Amygdala (tissue), 56 donors: ENCODE data around the gene GOLGA6L6.
"Not testable (repeated sequence)": the region's sequence is repeated elsewhere in the genome, so short reads cannot be mapped to it uniquely, and the experiment has no call there.

Source experiments
- DNase-seq, 56 donors: peaks; one replicate each; lab custom pipeline; 2025; lab: John Stamatoyannopoulos, UW

GOLGA6L6 gene, protein sequence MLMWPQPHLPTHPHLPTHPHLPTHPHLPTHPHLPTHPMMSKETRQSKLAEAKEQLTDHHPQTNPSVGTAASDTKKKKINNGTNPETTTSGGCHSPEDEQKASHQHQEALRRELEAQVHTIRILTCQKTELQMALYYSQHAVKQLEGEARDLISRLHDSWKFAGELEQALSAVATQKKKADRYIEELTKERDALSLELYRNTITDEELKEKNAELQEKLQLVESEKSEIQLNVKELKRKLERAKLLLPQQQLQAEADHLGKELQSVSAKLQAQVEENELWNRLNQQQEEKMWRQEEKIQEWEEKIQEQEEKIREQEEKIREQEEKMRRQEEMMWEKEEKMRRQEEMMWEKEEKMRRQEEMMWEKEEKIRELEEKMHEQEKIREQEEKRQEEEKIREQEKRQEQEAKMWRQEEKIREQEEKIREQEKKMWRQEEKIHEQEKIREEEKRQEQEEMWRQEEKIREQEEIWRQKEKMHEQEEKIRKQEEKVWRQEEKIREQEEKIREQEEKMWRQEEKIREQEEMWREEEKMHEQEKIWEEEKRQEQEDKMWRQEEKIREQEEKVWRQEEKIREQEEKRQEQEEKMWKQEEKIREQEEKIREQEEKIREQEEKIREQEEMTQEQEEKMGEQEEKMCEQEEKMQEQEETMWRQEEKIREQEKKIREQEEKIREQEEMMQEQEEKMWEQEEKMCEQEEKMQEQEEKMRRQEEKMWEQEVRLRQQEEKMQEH

GRCh38 chr15:20541700-20542099 lies at the start of gene GOLGA6L6:
Gene GOLGA6L6, minus strand, starts transcription at chr15:20541800. Its CDS starts 91 bp downstream, at chr15:20541709.
- DNase-seq, result not testable (repeated sequence)

DNA sequence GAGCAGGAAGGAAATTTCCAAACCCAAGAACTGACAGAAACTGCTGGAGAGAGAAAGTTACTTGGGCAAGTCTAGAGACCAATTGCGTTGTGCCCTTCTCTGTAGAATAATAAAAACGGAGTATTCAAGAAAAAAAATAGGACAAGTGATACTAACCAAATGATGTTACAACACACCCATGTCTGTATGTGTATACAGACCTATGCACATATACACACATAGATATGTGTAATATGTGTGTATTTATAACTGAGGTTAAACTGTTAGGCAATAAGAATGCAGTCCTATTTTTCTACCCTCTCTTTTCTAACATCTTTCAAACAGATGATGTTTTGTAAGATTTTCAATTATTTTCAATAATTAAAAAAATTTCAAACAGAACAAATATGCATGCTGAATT lies 48.5 kb upstream of the GOLGA6L6 start:
- DNase-seq, result not testable (repeated sequence)

DNA sequence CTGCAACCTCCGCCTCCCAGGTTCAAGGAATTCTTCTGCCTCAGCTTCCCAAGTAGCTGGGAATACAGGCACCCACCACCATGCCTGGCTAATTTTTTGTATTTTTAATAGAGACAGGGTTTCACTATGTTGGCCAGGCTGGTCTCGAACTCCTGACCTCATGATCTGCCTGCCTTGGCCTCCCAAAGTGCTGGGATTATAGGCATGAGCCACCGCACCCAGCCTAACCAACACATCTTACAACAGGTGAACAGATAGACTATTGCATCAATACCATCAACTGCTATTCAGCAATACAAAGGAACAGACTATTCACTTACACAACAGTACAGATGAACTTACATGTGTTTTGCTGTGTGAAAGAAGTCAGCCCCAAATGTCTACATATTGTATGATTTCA lies 45.2 kb upstream of the GOLGA6L6 start:
- not testable (repeated sequence) for DNase-seq

- not testable (repeated sequence) for DNase-seq
Measured at GRCh38 chr15:20582726-20583115, 41.1 kb upstream of the GOLGA6L6 start.

- not testable (repeated sequence) for DNase-seq
Measured at GRCh38 chr15:20582109-20582725, 40.6 kb upstream of the GOLGA6L6 start.

DNA sequence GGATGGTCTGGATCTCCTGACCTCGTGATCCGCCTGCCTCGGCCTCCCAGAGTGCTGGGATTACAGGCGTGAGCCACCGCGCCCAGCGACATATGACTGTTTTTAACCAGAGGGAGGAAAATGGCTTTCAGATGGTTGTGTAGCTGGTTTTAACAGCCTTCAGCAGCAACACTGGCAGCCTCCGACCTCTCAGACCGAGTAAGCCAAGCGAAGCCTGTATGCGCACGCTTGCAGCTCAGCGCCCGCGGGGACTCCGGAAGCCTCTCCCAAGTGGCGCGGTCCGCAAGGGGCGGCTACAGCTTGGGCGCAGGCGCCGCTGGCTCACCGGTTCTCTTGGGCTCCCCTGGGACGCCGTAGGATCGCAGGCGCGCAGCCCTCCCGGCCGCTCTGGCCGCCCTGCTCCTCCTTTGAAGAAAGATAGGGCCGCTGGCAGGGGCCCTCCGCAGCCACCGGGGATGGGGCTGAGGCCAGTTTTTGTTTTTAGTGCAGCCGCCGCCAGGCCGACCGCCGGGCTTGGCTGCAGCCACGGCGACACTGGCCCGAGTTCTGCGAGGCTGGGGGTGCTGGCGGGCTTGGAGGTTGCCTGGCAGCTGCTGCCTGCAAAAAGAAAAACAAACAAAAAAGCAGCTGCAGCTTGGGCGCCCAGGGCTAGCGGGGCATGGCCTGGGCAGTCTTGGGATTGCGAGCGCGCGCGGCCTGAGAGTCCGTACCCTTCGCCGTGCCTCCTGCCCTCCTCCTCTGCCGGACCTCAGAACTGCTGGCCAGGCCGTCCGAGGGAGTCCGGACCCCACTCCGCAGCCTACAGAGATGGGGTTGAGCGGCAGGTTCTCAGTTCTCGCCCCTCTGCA lies 39.9 kb upstream of the GOLGA6L6 start:
- DNase-seq, result not testable (repeated sequence)

DNA sequence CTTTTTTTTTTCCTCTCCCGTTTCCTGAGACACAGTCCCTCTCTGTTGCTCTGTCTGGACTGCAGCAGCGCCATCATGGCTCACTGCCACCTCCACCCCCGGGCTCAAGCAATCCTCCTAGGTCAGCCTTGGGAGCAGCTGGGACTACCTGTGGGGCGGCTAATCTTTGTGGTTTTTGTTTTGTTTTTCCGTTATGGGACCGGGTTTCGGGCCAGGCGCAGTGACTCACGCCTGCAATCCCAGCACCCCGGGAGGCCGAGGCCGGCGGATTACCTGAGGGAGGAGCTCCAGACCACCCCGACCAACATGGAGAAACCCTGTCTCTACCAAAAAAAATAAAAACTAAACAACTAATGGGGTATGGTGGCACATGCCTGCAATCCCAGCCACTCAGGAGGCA lies 38.1 kb upstream of the GOLGA6L6 start:
- not testable (repeated sequence) for DNase-seq

- not testable (repeated sequence) for DNase-seq
Measured at GRCh38 chr15:20551289-20551688, 9.7 kb upstream of the GOLGA6L6 start.

DNA sequence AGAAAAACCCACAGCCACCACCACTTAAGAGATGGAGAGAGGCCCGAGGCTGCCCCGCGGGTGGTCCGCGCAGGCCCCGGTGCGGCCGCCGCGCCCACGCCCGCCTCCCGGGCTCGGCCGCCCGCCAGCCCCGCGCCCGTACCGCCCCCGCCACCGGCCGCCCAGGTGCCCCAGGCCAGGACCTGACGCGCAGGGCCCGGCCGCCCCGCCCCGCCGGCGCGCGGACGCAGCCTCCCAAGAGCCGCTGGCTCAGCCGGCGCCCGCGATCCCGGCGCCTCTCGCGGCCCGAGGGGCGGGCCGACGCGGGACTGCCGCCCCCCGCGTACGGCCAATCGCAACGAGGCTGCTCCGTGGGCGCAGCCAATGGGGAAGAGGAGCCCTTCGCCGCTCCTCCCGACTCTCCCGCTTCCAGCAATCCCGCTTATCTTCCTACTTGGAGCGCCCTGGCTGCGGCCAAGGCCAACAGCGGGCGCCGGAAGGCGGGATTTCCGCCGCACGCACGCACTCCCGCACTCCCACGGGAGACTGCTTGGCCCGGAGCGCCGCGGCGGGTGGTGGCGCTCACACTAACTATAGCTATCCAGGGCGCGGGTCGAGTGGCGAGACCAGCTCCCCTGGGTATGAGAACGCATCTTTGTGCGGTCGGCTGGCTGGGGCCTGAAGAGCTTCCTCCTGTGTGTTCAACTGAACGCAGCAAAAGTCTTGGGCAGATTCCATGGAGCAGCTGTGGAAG lies 35.5 kb downstream of the GOLGA6L6 start:
- DNase-seq, result not testable (repeated sequence)

DNA sequence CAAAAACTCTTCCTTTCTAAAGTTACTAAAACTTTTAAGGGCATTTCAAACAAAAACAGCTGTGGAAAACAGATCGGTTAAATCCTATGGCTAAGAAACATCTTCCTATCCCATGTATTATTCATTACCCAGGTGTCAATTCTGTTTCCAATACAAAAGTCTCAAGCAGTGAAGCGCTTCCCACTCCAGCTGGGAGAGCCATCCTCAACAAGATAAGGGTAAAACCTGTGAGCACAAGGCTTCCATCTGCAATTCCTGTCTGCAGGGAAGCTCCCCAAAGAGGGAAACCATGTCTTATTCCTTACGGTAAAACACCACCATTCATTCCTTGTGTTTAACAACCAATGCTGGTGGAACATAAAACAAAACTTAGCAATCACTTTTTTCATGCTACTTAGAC lies 38.8 kb downstream of the GOLGA6L6 start:
- DNase-seq, result not testable (repeated sequence)

DNA sequence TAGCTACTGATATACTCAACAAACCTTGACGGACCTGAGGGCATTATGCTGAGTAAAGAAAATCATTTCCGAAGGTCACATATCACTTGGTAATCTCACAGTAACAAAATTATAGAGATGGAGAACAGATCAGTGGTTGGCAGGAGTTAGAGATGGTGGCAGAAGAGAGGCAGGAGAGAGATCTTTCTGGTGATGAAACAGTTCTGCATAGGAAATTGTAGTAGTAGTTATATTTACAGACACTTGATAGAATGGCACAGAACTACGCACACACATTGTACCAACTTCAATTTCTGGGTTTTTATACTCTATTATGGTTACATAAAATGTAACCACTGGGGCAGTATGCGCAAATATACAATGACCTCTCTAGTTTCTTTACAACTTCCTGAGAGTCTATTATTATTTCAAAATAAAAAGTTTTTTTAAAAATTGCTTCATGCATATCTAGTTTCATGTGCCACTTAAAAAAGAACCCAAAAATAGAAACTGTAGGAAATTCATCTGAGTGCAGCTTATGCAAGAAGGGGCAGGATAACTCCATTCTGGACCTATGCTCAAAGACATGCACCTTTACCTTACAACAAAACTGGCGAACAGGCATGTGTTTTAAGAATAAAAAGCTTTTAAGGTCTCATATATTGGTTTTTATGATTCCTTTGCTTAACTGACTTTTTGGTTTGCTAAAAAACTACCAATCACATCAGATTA lies 39.9 kb downstream of the GOLGA6L6 start:
- DNase-seq, result not testable (repeated sequence)

DNA sequence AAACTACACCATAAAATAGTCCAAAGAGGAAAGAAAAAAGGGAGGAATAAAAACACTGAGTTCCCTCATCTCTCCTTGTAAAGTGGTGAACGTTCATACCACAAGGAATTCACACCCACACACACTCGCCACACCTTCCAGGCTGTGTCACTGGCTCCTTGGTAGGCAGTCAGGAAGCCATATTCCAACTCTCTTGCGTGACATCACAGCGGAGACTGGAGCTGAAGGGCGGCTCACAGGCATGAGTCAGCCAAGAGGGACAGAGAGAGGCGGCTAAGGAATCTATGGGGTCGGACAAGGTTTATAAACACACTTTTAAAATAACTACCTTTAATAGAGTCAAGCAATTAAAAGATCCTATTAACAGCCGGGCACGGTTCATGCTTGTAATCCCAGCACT lies 43.8 kb downstream of the GOLGA6L6 start:
- not testable (repeated sequence) for DNase-seq

DNA sequence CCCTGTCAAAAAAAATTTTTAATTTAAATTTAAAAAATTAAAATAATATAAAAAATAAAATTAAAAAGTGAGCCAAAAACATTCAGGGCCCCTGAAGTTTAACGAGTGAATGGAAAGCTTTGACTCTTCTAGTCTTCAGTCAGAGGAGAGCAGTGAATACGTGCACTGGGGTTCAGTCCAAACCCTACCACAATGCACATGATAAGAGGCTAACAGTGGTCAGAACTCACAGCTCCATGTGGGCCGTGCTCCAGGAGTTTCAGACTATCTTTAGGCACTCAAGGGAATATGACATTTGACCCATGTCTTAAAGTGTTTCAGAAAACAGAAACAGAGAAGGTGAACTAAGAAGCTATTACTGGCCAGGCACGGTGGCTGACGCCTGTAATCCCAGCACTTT lies 48.6 kb downstream of the GOLGA6L6 start:
- not testable (repeated sequence) for DNase-seq

- DNase-seq, result not testable (repeated sequence)
Measured at GRCh38 chr15:20492598-20492997, 49.0 kb downstream of the GOLGA6L6 start.

- not testable (repeated sequence) for DNase-seq
Measured at GRCh38 chr15:20489320-20489719, 52.3 kb downstream of the GOLGA6L6 start.
